GM12801 (cell line): ENCODE results near the gene TBX4.

Experiments used
- CTCF ChIP-seq: IDR thresholded peaks from one replicate; pipeline ENCODE4 v1.5.1; 2011; ENCODE audit warnings: control low read depth; ENCODE audit not compliant: insufficient read length; ENCODE audit errors: extremely low read depth

Gene TBX4

GRCh38 chr17:61442878-61443474 lies 9.2 kb upstream of the TBX4 start:
- TF ChIP-seq CTCF: no peak

GRCh38 chr17:61443475-61443882 lies 8.7 kb upstream of the TBX4 start:
- TF ChIP-seq CTCF: no peak

GRCh38 chr17:61444075-61444474 lies 8.1 kb upstream of the TBX4 start:
- TF ChIP-seq CTCF: no peak

- TF ChIP-seq CTCF: no peak
Observed at GRCh38 chr17:61444831-61445230, 7.4 kb upstream of the TBX4 start.

GRCh38 chr17:61447358-61447757 lies 4.9 kb upstream of the TBX4 start:
- no peak for TF ChIP-seq CTCF

- no peak for TF ChIP-seq CTCF
Observed at GRCh38 chr17:61448042-61448441, 4.2 kb upstream of the TBX4 start.

GRCh38 chr17:61449707-61450640 lies 2.2 kb upstream of the TBX4 start:
- TF ChIP-seq CTCF: no peak
